GM21515 (cell line): ENCODE results near the gene ZNF534.
"Not testable (repeated sequence)": the region's sequence is repeated elsewhere in the genome, so short reads cannot be mapped to it uniquely, and the experiment has no call there.

Experiments used
- ATAC-seq: cut with Tn5 transposase; IDR thresholded peaks from one replicate; pipeline ENCODE4 v1.9.1; 2021; ENCODE audit not compliant: unreplicated experiment

ZNF534 gene

GRCh38 chr19:52428937-52429336 is at the start of gene ZNF534:
Gene ZNF534, plus strand, starts transcription at chr19:52429148. Its CDS starts 2,327 bp downstream, at chr19:52431475.
- ATAC-seq, result no peak

- no peak for ATAC-seq
These were observed 37.8 kb upstream of the ZNF534 start for GRCh38 chr19:52391135-52391534.

- no peak for ATAC-seq
These were observed 31.5 kb upstream of the ZNF534 start, which contains the start of gene ZNF528 for GRCh38 chr19:52397310-52398080. Gene ZNF528, plus strand, starts transcription at chr19:52397849. Its CDS starts 4,165 bp downstream, at chr19:52402014.

- no peak for ATAC-seq
These were observed 30.9 kb upstream of the ZNF534 start for GRCh38 chr19:52398081-52398441.

GRCh38 chr19:52410276-52410675 is 18.7 kb upstream of the ZNF534 start:
- ATAC-seq, result no peak

- ATAC-seq, result no peak
These were observed 13.2 kb upstream of the ZNF534 start for GRCh38 chr19:52415711-52416110.

- no peak for ATAC-seq
These were observed 13.2 kb downstream of the ZNF534 start for GRCh38 chr19:52442179-52442578.

- no peak for ATAC-seq
These were observed 15.6 kb downstream of the ZNF534 start for GRCh38 chr19:52444506-52444905.

GRCh38 chr19:52451241-52451640 is 22.3 kb downstream of the ZNF534 start:
- ATAC-seq, result no peak

- ATAC-seq, result no peak
These were observed 24.6 kb downstream of the ZNF534 start, which contains the start of gene ZNF578 for GRCh38 chr19:52453324-52454094. Gene ZNF578, plus strand, starts transcription at chr19:52453553. Its CDS starts 48,293 bp downstream, at chr19:52501846.

- ATAC-seq, result no peak
These were observed 36.0 kb downstream of the ZNF534 start for GRCh38 chr19:52464798-52465470.

GRCh38 chr19:52473655-52474350 is 44.9 kb downstream of the ZNF534 start:
- no peak for ATAC-seq

GRCh38 chr19:52474351-52475127 is 45.6 kb downstream of the ZNF534 start:
- ATAC-seq, result no peak

- not testable (repeated sequence) for ATAC-seq
These were observed 55.3 kb downstream of the ZNF534 start for GRCh38 chr19:52484111-52484743.

- not testable (repeated sequence) for ATAC-seq
These were observed 56.1 kb downstream of the ZNF534 start for GRCh38 chr19:52485064-52485463.

- ATAC-seq, result not testable (repeated sequence)
These were observed 56.8 kb downstream of the ZNF534 start for GRCh38 chr19:52485561-52486240.

- no peak for ATAC-seq
These were observed 63.4 kb downstream of the ZNF534 start for GRCh38 chr19:52492201-52492993.

- ATAC-seq, result no peak
These were observed 64.1 kb downstream of the ZNF534 start for GRCh38 chr19:52492994-52493470.
